ENCODE data around the gene TEX51.

TEX51 gene

GRCh38 chr2:126950504-126950903, 51.8 kb downstream of the TEX51 start:
- no peak for DNase-seq (ENCODE audit: low read depth in 2 of 3, low spot score in 1 of 3)

Measured in stimulated activated CD4-positive, alpha-beta T cell treated with anti-CD3 and anti-CD28 coated beads, Interleukin-12 subunit alpha, Interleukin-12 subunit beta, amount 100 ng/mL, for 48 hours (primary cell).